ENCODE data around the gene CRNKL1.
A peak's percentile ranks its signal among the peaks of the same experiment; 100 is the strongest.

The CRNKL1 gene

DNA sequence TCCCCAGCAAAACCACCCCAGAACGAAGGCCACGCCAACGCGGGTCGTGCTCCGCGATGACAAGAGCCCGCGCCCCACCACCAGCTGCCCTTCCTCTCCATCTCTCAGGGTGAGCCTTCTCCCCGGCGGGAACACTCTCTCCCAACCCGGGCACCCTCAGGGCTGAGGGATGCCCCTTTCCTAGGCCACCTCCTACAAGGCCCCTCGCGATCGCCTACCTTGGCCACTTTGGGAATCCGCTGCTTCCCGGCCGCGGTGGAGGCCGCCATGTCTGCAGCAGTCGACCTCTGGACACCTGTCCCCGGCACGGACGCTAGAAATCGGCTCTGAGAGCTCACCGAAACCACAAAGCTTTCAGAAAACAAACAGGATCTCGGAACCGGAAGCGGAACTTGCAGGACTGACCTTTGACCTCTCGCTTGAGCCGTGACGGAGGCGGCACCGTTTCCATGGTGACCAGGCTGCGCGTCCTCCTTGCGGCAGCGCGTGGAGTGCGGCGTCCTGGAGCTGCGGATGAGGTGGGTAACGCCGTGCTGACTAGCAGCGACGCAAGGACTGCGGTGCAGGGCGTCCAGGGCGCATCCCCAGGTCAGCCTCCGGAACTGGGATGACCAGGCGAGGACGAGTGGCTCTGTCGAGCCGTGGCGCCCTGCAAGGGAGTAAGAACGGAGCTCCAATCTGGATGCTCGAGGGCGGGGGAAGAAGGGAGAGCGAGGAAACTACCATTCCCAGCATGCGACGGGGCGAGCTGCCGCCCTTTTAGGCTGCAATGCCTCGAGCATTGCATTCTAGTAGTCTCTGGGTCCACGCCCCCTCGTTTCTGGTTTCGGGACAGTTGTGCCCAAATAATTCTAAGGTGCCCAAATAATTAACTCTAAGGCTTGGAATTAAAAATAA lies at the start of gene CRNKL1, which contains the start of gene CFAP61:
Gene CRNKL1 (minus strand): TSS at position 393 of the 897 bp plus-strand sequence. CDS start 124 bp downstream, at position 269.
Gene CFAP61 (plus strand): TSS at position 459 of the 897 bp plus-strand sequence. CDS start 4,122 bp downstream, outside the sequence.
- peak; percentile 99 for DNase-seq

DNA sequence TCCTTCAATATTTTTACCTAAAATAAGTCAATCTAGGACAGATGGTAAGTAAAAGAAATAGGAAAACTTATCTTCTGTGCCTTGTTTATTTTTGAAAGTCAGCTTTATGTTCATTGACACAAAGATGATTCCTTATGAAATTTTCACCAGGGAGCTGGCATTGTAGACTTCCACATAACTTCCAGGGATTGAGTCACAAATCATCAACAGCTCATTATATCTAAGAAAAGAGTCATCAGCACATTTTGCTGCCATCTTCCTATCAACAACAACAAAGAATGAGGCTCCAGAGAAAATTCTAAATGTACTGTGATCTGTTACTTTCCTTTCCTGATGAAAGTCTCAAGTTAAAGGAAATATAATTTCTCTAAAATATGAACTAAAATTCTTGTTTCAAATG lies 48.6 kb upstream of the CRNKL1 start:
- no peak for DNase-seq

DNA sequence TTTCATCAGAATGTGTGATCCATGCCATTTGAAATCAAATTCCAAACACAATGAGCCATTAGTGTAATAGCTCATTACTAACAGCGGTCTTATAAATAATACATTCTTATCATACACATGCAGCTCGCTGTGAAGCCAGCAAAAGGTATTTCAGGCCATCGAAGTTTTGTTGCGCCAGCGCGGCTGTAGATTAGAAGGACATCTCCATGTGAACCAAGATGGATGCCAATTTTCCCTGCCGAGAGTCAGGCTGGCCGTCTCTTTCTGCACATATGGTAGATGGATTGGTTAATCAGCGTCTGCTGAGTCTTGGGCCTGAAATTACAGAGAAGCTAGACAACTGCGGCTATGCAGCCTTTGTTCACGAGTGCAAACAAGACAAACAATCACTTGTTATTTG lies 44.2 kb upstream of the CRNKL1 start:
- DNase-seq, result no peak

DNA sequence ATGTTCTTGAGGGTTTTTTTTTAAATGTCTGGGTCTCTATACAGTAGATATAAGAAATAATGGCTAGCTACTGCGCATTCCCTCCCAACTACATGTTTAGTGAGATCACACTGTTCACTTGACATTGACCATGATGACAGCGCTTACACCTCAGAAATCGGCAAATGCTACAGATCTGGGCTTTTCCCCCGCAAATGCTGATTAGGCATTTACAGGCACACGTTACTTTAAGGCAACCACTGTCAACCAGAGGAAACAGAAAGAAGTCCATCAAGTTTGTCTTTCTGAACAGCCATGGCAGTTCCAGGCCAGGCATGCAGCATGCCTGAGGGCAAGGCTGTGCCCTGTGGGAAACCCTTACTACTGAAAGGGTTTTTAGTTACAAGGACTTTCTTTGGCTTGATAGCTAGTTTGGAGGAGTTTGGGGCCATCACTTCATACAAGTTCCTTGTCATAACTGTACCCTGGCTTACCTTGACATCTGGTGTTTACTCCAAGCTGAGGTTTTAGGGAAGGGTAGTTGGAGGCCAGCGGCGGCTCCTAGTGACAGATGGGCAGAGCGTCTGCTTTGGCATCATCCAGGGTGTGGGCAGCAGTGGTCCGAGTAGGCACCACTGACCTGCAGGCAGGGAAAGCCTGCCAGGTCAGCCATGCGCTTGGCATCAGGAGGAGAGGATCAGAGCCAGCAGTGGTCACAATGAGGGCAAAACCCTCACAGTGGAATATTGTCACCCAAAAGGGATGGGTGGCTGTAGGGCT lies 43.0 kb upstream of the CRNKL1 start:
- DNase-seq, result no peak

DNA sequence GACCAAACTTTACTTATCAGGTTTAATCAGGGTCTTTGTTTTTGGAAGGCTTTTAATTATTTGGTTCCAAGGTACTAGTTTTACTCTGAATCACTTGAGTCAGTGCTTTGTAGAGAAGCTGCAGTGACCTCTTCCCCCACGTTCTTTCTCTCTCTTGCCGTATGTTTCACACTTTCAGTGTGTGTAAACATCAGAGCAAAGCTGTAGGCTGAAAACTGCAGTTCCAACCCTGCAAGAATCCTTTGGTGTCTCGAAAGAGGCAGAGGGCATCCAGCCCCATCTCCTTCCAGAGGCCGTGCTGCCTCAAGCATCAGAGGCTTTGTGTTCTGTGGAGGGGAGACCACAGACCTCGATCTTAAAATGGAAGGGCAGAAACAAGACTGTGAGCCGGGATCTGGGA lies 42.1 kb upstream of the CRNKL1 start:
- no peak for DNase-seq

DNA sequence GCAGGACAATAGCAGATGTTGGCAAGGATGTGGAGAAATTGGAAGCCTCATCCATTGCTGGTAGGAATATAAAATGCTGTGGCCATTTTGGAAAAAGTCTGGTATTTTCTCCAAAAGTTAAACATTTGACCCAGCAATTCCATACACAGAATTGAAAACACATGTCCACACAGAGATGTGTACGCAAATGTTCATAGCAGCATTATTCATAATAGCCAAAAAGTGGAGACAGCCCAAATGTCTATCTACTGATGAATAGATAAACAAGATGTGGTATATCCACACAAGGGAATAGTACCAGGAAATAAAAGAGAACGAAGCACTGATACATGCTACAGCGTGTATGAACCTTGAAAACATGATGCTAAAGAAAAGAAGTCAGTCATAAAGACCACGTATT lies 40.6 kb upstream of the CRNKL1 start:
- no peak for DNase-seq

DNA sequence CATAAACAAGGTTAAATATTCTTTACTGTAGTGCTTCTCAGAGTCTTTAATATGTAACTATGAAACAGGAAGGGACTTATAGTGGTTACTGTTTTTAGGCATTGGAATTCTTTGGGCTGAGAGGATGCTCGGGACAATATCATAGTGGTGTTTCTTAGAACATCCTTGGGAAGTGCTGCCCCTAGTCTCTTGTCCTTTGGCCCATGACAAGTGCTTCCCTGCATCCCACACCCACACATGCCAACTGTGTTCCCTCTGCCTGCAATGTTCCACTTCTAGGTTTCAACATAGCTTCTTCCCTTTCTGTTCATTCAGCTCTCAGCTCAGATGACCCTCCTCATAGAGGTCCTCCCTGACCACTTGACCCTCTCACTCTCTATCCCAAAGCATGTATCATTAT lies 37.7 kb upstream of the CRNKL1 start:
- no peak for DNase-seq

DNA sequence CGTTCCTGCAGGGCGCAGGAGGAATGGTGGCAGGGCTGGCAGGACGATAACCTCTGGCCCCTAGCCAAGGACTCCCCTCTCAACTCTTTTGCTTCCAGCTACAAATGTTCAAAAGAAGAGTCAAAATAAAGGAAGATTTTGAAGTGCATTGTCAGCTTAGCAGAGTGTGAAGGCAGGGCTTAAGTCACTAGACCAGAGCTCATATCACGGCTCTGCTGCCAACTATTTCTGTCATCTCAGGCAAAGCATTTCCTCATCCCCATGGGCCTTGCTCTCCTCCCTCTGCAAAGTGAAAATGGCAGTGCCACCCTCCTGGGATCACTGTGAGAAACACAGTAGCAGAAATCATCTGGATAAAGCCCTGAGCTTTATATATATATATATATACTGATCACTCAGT lies 36.8 kb upstream of the CRNKL1 start:
- peak; percentile 42 for DNase-seq

DNA sequence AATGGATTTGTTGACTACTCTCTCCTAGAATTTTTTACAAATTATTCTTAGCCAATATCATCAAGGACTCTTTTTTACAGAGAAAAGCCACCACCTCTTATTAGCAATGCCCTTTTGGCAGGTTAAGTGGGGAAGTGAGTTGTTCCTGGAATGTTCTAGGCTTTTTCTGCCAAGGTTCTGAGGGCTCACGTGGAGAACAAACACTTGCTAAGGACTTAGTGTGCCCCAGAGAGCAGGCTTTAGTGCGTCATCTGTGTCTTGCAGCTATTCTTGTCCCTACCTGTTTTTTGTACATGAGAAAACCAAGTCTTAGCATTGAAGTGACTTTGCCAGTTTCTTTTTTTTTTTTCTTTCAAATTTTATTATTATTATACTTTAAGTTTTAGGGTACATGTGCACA lies 33.5 kb upstream of the CRNKL1 start:
- DNase-seq, result no peak

DNA sequence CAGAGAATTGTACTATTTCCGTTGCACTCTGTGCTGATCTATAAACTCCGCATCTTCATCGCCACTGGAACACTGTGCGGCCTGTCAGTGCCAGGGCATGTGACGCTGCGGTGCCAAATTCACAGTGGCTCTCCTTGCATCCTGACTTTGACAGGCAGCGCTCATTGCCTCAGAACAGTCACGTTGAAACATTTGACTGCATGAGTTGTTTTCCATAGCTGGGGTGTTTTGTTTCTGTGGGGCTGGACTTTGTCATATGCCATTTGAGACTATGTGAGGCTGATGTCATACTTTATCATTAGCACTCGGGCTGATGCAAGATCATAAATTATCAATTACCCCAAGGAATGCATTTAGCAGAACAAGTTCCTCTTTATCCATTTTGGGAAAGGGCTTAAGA lies 32.8 kb upstream of the CRNKL1 start:
- DNase-seq, result no peak

DNA sequence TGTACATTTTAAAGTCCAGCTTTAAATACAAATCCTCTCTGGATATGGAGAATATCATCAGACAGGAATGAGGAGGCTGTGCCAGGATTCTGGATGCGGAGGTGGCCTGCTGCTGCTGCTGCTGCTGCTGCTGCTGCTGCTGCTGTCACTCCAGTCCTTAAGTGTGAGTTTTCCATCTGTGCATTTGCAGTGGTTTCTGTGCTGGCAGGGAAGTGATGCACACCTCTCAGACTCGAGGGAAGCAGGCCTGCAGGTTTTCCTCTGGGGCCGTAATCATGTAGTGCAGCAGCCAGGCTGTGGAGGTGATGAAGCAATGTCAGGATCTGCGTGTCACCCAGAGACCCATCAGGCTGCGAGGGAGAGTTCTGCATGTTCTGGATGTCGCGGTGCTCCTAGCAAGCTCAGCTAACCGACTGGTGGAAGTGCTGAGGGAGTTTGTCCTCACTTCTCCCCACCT lies 32.1 kb upstream of the CRNKL1 start:
- DNase-seq, result peak; percentile 29

DNA sequence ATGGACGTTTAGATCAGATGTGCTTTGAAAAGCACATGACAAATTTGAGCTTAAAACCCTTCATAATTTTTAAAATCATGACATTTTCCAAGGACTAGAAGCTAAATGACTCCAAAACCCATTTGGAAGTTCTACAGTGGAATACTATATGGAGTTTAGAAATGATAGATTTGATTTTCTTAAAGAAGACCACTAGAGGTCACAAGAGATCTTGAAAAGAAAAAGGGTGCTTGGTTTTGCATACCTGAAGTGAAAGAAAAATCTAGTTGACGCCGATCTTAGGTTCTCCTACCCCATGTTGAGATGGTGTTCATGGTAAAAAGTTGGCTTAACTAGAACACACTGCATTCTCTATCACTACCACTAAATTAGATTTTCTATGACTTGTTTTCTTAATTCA lies 31.5 kb upstream of the CRNKL1 start:
- peak; percentile 63 for DNase-seq

DNA sequence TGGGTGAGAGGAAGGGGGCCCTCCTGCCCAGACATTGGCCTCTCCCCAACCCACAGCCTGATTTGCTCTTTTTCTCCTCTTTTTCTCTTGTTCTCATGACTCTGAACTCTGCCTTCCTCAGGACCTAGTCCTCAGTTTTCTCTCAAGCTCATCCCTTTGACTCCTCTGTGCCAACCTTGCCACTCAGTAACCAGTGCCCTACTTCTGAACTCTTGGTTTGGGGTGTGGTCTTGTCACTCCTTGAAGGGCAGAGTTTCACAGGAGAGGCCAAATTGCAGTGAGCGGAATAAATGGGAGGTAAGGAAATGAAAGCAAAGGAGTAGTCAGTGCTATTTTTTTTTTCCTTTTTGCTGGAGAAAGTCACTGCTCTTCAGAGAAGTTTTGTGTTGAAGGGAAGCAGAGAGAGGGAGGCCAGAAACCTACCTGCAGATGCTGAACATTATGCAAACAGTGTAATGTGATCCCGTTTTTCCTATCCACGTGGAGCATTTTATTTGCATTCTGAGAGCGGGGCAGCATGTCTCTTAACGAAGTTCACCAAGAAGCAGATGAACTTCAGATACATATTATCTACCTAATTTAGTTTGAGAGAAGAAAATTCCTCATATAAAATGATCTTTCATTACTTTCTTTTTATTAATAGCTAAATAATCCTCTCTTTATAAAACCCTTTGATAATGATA lies 27.0 kb upstream of the CRNKL1 start:
- DNase-seq, result no peak

DNA sequence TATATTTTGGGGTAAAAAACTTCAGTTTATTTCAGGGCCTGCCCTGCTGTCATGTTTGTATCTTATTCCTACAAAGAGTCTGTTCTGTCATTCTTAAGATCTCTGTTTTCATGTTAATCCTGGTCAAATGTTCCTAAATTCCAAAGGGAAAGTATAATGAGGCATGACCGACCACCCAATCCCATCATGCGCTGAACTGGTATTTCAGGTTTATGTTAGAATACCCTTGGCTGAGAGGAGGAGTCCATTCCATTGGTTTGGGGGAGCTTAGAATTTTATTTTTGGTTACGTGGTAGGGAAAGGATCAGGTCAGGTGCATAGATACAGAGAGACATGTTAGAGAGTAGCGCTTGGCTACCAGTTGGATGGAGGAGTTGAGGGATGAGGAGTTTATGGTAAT lies 25.8 kb upstream of the CRNKL1 start:
- no peak for DNase-seq

DNA sequence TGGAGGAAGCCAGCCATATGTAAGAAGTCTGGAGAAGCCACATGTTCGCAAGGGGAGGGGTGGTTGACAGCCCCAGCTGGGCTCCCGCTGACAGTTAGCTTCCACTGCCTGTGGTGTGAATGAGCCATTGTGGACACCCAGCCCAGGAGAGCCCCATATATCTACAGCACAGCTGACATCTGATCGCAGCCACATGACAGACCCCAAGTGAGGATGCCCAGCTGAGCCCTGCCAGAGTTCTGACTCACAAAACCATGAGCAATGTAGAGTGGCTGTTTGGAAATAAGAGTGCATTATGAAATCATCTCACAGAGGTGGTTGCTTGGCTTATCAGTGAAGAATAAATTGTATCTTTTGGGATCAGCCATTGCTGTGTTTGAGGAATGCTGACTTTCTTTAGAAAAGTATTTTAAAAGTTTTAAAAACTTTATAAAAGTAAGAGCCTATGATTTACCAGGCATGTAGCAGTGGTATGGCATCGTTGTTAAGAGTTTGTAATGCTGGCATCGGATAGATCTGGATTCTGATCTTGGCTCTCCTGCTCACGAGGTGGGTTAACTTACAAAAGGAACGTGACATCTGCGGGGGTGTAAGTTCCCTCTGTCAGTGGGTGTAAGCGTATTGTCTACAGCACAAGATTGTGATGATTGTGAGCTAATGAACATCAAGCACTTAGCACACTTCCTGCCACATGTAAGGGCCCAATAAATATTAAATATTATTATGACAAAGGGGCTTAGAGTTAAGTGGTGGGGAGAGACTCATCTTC lies 24.2 kb upstream of the CRNKL1 start:
- DNase-seq, result peak; percentile 67

DNA sequence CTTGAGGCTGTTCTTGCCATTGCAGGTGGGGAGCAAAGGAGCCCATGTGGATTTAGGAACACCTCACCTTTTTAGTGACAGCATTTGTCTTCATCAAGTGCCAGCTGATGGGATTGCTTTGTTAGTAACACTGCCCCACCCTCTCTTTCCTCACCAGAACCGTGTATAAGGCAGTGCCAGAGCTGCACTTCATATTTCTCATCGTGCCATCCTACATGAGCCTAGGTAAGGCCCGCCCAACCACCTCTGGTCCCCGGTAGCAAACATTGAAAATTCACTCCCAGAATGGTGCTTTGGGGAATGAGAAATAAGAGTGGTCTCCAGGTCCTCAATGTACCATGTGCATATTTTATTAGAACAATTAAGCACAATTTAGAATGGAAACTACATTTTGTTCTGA lies 22.8 kb upstream of the CRNKL1 start:
- no peak for DNase-seq

DNA sequence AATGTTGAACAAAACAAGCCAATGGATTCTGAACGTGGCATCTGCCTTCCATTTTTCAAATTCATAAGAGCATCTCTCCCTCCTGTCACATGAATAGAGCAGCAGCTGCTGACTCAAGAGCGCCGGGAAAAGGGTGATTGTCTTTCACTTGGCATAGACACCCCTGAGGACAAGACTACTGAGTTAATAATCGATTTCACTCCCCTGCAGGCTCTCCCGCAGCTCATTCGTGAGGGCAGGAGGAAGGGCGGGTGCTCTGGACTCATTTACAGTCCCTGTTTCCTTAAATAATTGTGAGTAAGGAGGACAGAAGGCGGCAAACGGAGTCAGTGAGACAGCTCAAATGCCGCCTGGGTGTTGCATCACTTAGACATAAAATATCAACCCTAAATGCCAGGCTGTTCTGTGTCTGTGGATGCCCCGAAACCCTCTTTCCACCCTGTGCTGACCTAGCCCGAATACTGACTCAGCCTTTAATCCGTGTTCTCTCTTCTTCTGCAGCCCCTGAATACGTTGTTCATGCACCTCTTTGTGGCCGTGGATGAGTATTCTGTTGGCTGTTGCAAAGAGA lies 21.6 kb upstream of the CRNKL1 start:
- peak; percentile 55 for DNase-seq

DNA sequence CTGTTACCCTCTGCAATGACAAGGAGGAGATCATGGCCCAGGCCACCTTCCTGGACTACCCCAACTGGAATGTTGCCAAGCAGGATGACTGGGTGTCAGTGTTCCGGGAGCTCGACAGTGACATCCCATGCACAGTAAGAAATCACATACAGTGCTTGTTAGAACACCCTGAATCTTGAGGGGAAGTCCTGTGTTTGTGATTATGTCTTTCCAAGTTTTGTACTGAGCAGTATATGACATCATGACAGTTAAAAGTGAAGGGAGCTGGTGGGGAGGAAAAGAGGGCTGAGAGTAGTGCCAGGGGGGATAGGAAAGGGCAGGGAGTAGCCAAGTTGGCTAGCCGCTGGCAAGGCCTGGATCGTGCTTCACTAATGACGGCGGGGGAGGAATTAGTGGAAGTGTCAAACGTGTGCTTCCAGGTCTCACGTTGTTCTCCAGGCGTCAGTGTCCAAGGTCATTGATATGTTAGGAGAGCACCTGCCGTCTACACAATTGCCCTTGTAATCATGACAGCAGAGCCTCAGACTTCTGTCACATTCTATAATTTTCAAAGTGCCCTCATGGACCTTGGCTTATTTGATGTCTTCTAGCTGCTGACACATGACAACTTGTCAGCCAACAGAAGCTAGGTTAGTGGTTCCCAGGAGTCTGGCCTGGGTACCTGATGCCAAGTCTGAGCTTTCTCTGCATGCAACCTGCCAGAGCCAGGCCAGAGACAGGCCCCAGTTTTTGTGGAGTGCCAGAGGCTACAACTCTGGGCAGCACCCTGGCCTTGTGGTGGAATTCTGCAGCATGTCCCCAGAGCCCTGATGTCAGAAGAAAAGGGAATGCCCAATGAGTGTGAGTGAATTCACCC lies 18.8 kb upstream of the CRNKL1 start:
- DNase-seq, result no peak

DNA sequence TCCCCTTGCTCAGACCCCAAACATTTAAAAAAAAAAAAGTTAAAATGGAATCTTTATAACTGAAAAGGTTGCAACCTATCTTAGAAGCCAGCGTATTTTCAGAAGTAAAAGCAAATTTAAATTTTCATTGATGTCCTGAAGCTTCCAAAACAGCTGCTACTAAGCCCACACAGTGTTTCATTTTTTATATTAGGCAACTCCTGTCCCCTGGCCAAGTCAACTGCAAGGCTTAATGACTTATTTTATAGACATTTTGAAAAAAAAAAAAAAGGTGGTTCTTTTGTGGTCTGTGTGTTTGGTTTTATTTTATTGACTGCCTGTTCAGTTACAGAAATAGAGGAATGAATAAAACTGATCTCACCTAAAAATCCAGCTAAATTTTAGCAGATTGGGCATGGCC lies 13.1 kb upstream of the CRNKL1 start:
- no peak for DNase-seq

DNA sequence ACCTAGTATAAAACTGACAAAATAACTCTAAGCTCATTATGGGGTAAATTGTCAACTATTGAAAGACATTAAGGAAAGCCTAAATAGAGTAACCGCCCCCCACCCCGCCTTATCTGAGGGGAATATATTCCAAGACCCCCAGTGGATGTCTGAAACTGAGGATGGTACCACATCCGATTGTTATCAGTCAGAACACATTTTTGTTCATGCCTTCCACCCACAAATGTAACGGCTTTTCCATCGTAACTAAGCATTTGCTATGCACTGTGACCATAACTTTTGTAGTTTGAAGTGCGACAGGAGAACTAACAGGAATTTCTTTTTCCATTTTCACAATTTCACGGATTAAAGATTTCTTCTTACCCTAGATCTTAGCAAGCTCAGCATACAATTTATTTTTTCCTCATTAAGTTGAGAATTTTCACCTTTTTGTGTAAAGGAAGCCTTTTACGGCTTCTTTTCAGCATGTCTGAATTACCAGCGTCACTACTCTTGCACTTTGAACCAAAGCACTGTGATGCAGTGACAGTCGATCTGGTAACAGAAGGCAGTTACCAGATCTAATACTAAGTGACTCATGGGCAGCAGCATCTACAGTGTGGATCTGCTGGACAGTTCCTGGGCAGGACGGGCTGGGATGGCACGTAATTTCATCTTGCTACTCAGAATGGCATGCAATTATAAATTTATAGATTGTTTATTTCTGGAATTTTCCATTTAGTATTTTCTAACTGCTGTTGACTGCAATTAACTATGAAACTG lies 11.9 kb upstream of the CRNKL1 start:
- no peak for DNase-seq

Data from eye (tissue), 1 donor.